DND-41 (cell line): Measurements from ENCODE around the gene HECW1.

Source experiments
- EZH2 ChIP-seq: IDR thresholded peaks from 3 replicates; pipeline ENCODE4 v1.6.1; 2012; ENCODE audit warnings: borderline replicate concordance, low read depth, mild to moderate bottlenecking, moderate library complexity, low read length, inconsistent platforms; ENCODE audit not compliant: severe bottlenecking
- TF ChIP-seq, protein P1 (sequence below): IDR thresholded peaks from 2 replicates; pipeline ENCODE4 v1.5.1; 2012; ENCODE audit warnings: borderline replicate concordance, low read length, moderate library complexity, mild to moderate bottlenecking; ENCODE audit not compliant: poor library complexity, severe bottlenecking; ENCODE audit errors: extremely low read depth

DNA sequence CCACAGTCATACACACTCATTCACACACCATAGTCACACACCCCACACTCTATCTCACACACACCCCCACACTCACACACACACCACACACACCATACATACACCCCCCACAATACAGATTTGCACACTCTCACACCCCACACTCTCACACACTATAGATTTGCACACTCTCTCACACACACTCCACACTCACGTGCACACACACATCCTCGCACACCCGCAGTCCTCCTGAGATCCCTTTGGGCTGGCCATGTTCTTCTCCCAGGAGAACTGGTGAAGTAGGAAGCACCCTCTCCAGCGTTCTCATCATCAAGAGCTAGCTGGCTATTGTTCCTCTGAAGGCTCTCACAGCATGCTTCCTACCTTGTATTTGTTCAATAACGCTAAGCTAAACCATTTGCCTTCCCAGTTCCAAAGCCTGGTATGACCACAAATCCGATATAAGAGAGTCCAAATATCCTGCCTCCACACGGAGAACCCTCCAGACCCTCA is 86.2 kb downstream of the HECW1 start:
- TF ChIP-seq, protein P1, sequence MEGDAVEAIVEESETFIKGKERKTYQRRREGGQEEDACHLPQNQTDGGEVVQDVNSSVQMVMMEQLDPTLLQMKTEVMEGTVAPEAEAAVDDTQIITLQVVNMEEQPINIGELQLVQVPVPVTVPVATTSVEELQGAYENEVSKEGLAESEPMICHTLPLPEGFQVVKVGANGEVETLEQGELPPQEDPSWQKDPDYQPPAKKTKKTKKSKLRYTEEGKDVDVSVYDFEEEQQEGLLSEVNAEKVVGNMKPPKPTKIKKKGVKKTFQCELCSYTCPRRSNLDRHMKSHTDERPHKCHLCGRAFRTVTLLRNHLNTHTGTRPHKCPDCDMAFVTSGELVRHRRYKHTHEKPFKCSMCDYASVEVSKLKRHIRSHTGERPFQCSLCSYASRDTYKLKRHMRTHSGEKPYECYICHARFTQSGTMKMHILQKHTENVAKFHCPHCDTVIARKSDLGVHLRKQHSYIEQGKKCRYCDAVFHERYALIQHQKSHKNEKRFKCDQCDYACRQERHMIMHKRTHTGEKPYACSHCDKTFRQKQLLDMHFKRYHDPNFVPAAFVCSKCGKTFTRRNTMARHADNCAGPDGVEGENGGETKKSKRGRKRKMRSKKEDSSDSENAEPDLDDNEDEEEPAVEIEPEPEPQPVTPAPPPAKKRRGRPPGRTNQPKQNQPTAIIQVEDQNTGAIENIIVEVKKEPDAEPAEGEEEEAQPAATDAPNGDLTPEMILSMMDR: no peak
- no peak for TF ChIP-seq EZH2
